GM18526 (cell line): ENCODE results near the gene FANCE.
A peak's percentile ranks its signal among the peaks of the same experiment; 100 is the strongest.

Source experiments
- POLR2A ChIP-seq: IDR thresholded peaks from 3 replicates; pipeline ENCODE4 v1.6.1; 2011; ENCODE audit not compliant: insufficient read length; ENCODE audit errors: extremely low read depth

FANCE gene

DNA sequence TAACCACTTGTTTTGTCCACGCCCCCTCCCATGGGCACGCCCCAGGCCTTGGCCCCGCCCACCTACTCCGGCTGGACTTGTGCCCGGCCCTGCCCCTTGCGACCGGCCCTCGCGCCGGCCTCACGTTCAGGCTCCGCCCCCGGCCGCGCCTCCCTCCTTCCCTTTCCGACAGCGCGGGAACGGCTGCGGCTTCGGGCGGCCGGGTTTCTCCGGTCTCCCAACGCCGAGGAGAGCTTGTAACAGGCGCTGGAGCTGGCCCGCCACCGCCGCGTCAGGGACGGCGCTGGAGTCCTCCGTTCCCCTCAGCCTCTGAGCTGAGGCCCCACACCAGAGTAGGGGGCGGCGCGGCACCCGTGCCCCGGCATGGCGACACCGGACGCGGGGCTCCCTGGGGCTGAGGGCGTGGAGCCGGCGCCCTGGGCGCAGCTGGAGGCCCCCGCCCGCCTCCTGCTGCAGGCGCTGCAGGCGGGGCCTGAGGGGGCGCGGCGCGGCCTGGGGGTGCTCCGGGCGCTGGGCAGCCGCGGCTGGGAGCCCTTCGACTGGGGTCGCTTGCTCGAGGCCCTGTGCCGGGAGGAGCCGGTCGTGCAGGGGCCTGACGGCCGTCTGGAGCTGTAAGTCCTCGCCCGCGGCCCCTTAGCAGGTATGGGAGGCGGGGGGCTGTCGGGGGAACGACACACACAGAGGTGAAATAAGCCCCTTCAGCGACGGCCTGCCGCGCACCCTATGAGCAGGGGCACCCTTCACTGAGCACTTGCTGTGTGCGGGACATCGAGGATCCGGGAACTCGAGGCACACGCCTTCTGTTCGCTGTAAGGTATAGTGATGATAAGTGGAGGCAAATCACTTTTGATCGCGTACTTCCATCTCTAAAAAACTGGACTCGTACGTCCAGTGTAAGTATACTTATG, at the start of gene FANCE:
TSS of gene FANCE (plus strand) at position 156 of the 908 bp plus-strand sequence. CDS start at position 364, 208 bp downstream.
- peak; percentile 46 for TF ChIP-seq POLR2A

DNA sequence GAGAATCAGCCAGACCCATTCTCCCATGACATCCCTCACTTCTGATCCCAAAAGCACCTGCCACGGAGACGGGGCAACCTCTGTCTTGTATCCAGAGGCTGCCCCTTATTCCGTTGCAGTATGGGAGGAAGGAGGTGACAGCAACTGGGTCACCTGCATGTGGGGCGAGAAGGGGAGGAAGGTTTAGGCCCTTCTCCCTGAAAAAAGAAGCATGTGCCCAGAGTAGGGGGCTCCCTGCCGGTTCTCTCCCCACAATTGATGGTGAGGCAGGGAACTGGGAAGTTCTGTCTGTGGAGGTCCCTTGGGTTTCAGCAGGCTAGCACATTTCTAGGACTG, 49.3 kb upstream of the FANCE start:
- no peak for TF ChIP-seq POLR2A

- TF ChIP-seq POLR2A: no peak
Observed at GRCh38 chr6:35403544-35404442, 48.3 kb upstream of the FANCE start.

DNA sequence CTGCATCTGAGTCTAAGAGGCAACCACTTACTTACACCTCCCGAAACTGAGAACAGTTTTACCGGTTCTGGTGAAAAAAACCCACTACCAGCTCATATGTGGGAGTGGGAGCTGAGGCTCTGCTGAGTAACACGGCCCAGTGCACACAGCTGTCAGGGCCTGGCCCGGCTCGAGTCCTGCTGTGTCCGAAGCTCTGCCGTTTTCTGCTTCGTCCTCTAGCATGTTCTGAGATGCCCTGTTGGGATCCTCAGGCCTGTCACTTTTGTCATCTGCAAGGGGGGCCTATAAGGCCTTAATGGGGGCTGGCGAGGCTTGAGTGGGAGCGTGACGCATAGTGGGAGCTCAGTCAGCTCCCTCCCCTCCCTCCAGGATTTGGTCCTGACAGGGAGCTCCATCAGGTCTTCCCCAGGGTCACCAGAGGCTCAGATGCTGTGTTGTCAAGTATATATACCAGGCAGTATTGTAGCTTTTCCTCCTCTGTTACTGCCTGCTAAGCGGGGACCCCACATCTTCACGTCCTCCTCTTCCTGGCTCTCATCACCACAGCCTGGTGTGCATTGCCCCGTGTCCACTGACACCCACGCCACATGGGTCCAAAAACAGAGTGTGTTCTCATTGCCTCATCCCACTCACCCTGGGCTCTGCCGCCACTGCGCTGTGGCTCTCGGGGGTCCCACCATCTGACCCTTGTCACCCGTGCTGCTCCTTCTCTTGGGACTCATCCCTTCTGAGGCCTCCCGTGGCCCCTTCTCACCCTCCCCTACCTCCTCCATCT, 45.2 kb upstream of the FANCE start:
- no peak for TF ChIP-seq POLR2A

DNA sequence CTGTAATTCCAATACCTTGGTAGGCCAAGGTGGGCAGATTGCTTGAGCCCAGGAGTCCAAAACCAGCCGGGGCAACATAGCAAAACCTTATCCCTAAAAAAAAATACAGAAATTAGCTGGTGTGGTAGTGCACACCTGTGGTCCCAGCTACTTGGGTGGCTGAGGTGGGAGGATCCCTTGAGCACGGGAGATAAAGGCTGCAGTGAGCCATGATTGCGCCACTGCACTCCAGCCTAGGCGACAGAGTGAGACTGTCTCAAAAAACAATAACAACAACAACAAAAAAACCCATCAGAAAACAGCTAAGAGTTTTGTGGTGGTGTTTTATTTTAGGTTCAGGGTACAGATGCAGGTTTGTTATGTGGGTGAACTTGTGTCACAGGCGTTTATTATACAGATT, 42.9 kb upstream of the FANCE start:
- no peak for TF ChIP-seq POLR2A

DNA sequence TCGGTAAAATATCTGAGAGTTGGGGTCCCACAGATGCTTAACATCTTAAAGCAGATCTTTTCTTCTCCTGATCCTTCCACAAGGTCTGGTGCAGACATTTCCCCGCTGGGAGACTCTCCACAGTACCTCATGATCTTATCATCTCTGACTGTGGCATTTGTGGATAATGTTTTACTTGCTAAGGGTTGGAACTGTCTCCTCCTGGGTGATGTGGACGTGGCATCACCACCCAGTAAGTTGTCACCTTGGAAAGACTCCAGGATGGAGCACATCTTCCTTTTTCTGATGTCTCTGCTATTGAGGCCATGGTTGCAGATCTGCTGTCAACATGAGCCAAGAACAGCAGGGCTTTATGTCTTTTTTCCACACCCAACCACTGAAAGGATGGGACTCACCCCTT, 42.0 kb upstream of the FANCE start:
- no peak for TF ChIP-seq POLR2A

GRCh38 chr6:35411066-35411465, 41.1 kb upstream of the FANCE start:
- no peak for TF ChIP-seq POLR2A

- no peak for TF ChIP-seq POLR2A
Observed at GRCh38 chr6:35412102-35412501, 40.0 kb upstream of the FANCE start.

GRCh38 chr6:35413911-35414310, 38.2 kb upstream of the FANCE start:
- TF ChIP-seq POLR2A: no peak

DNA sequence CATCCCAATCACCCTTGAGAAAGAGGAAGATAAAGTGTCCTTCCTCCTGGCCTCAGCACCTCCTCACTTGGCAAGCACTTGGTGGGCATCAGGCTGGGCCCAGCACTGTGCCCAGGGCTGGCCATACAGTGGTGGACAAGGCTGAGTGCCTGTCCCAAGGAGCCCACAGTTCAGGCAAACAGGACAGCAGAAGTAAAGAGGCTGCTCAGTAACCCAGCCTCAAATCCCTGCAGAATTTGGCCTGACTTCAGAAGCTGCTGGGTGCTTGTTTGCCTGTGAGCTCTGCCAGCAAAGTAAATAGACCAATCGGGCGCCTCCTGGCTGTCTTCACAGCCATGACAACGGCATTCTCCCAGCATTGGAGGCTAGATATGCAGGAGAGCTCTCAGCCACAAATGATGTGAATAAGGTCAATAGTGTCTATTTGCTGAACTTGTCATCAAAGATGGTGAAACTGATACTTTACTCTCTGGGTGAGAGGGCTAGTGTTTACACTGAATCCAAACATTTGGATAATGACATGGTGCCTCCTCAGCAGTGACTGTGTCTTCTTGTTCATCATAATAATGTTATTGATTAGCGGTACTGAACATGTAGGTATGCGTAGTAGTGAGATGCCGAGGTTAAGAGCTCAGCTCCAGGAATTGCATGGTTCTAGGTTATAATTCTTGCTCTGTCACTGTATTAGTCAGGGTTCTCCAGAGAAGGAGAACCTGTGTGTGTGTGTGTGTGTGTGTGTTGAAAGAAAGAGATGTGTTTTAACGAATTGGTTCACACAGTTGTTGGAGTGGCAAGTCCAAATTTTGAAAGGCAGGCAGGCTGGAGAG, 36.9 kb upstream of the FANCE start:
- TF ChIP-seq POLR2A: no peak

- TF ChIP-seq POLR2A: no peak
Observed at GRCh38 chr6:35417979-35418661, 34.0 kb upstream of the FANCE start.

GRCh38 chr6:35419417-35419816, 32.7 kb upstream of the FANCE start:
- no peak for TF ChIP-seq POLR2A

DNA sequence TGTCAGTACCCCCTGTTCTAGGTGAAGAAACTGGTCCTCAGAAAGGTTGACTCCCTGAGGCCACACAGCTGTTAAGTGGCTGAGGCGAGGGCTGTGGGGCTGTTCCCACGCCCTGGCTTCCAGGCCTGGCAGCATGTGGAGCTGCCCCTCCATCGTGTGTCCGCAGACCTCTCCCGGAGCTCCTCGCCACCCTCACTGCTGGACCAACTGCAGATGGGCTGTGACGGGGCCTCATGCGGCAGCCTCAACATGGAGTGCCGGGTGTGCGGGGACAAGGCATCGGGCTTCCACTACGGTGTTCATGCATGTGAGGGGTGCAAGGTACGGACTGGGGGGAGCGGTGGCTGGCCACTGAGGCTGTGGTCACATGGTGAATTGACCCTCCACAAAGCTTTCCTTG, 32.2 kb upstream of the FANCE start:
- no peak for TF ChIP-seq POLR2A

DNA sequence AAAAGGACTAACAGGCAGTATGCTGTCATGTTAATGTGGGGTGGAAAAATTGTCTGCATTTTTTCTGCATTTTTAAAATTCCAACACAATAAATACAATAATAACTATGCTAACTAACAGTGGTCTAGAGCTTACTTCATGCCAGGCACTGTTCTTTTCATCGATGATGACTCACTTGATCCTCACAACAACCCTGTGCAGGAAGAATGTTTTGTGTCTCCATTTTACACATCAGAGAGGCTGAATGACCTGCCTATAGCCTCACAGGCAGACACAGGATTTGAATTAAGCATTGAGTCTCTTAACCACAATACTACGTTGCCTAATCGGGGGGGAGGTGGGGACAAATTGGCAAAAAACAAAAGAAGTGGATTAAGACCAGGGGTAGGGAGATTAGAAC, 26.9 kb upstream of the FANCE start:
- TF ChIP-seq POLR2A: no peak

- no peak for TF ChIP-seq POLR2A
Observed at GRCh38 chr6:35426074-35426473, 26.1 kb upstream of the FANCE start.
